Prostate gland (tissue), 2 donors: Measurements from ENCODE around the gene SLC38A8. TPM values are rescaled to one million over a fixed set of nuclear protein-coding genes. Genes with fewer than 3 reads are reported as not detected.

Source experiments
- DNase-seq: peaks from one replicate; pipeline ENCODE4 v3.0.0-alpha.2; 2019; ENCODE audit warnings: low spot score
- H3K27ac ChIP-seq, 2 donors: fragments of 200-600 bp; sonication (generic); 2 replicates each; pipeline ENCODE4 v1.5.1; 2017 to 2019
- H3K27me3 ChIP-seq: fragments of 200-600 bp; sonication (generic); replicated peaks from 2 replicates; pipeline ENCODE4 v1.5.1; 2019; ENCODE audit not compliant: insufficient read depth
- H3K36me3 ChIP-seq, 2 donors: fragments of 200-600 bp; sonication (generic); 1 replicate in 1 of 2; 2 replicates in 1 of 2; pipeline versions ENCODE4 v1.5.1 to v1.8.1; 2017 to 2019
- H3K4me1 ChIP-seq: fragments of 200-600 bp; sonication (generic); replicated peaks from 2 replicates; pipeline ENCODE4 v1.5.1; 2019
- H3K4me3 ChIP-seq, 2 donors: fragments of 200-600 bp; sonication (generic); 2 replicates each; pipeline ENCODE4 v1.5.1; 2017 to 2019
- H3K9me3 ChIP-seq: fragments of 200-600 bp; sonication (generic); 2 replicates; pipeline ENCODE4 v1.5.1; 2017
- POLR2A ChIP-seq: fragments of 450-650 bp; IDR thresholded peaks from one replicate; pipeline ENCODE4 v1.6.1; 2016; ENCODE audit warnings: antibody characterized with exemption, mild to moderate bottlenecking
- POLR2AphosphoS5 ChIP-seq: sonication (generic); formaldehyde crosslinking; IDR thresholded peaks from one replicate; pipeline ENCODE4 v1.6.1; 2017; ENCODE audit warnings: antibody characterized with exemption
- WGBS: methylation state at CpG from one replicate; pipeline ENCODE4 v1.1.5; 2018; 5-methylcytosine and 5-hydroxymethylcytosine counted together
- intact Hi-C: fragments of 100-400 bp; cut with DNase I; formaldehyde crosslinking; loops from one replicate; pipeline ENCODE4 v1.14.2; 2022
- total RNA-seq, 2 donors: library from RNA; depleted of rRNA; stranded (reverse); fragments of >200 nt; gene quantifications; one replicate each; pipeline ENCODE4 v1.1.0, GENCODE V29; 2016
- TF ChIP-seq, protein P1 (sequence below), 4 experiments: fragments of 200-600 bp in 2 of 4; fragments of 450-650 bp in 2 of 4; sonication (generic) in 2 of 4; IDR thresholded peaks; 1 replicate in 3 of 4; 2 replicates in 1 of 4; pipeline ENCODE4 v1.5.1; 2016 to 2019; ENCODE audit warnings: antibody characterized with exemption in 4 of 4, mild to moderate bottlenecking in 2 of 4, moderate library complexity in 2 of 4

The SLC38A8 gene
- total RNA-seq, 2 donors from 2014 or later: not detected

DNA sequence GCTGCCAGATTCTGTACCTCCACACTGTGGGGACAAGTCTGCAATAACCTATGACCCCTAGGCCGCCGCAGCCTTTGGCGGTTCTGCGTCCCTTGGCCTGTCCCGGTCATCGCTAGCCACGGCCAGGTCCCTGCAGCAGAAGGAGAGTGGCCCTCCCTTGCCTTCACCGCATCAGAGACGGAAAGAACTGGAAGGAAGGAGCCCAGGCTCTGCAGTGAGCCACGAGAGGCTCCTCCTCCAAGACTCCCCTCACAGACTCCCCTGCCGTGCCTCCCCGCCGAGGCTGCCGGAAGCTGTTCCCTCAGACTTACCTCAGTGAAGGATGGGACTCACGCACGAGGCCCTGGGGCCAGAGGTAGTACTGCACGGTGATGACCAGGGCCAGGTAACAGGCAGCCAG lies 11.0 kb downstream of the SLC38A8 start:
- no peaks in the 10 kb centered on the region for H3K27me3 ChIP-seq
- DNase-seq: no peak
- TF ChIP-seq, protein P1, sequence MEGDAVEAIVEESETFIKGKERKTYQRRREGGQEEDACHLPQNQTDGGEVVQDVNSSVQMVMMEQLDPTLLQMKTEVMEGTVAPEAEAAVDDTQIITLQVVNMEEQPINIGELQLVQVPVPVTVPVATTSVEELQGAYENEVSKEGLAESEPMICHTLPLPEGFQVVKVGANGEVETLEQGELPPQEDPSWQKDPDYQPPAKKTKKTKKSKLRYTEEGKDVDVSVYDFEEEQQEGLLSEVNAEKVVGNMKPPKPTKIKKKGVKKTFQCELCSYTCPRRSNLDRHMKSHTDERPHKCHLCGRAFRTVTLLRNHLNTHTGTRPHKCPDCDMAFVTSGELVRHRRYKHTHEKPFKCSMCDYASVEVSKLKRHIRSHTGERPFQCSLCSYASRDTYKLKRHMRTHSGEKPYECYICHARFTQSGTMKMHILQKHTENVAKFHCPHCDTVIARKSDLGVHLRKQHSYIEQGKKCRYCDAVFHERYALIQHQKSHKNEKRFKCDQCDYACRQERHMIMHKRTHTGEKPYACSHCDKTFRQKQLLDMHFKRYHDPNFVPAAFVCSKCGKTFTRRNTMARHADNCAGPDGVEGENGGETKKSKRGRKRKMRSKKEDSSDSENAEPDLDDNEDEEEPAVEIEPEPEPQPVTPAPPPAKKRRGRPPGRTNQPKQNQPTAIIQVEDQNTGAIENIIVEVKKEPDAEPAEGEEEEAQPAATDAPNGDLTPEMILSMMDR (IDR thresholded peaks at IDR 0.05): no peak
- TF ChIP-seq POLR2A: no peak
- TF ChIP-seq POLR2AphosphoS5: no peak
- no peaks in the 10 kb centered on the region for H3K4me1 ChIP-seq
- no peak overlapping the region for H3K27ac ChIP-seq
- no peak overlapping the region for H3K4me3 ChIP-seq
- WGBS: 85% methylated on average over 17 of the region's 17 CpGs
- H3K9me3 ChIP-seq: no peaks in the 10 kb centered on the region
- no peaks in the 10 kb centered on the region for H3K36me3 ChIP-seq
- intact Hi-C loops: no loop called here

DNA sequence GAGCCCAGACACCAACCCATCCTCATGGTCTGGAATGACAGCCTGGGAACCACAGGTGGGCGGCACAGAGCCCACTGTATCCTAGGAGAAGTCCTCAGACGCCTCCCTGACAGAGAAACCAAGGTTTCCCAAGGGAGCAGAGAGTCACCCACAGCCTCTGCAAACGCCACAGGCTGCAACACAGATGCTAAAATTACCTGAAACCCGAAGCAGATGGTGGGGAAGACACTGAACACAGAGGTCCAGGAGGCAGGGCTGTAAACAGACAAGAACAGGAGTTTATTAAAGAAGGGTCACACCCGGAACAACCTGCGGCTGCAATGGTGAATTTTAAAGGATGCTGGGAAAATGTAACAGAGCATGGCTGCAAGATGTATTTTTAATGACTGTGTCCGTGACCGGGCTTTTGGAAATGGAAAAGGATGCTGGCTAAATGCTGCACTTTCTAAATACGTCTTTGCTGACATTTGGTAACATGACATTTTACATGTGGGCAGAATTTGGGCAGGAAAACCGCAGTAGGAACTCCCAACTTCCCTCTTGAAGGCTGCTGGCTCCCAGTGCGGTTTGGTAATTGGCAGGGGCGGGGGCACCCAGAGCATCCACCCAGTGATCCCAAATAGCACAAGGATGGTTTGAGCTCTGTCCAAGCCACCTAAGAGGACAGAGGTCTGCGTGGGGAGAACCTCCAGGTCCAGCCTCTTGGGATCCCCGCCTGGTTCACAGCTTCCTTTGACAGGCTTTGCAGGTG lies 13.1 kb downstream of the SLC38A8 start:
- DNase-seq: no peak
- no peaks in the 10 kb centered on the region for H3K36me3 ChIP-seq
- H3K4me1 ChIP-seq: no peaks in the 10 kb centered on the region
- no peak overlapping the region for H3K27ac ChIP-seq
- H3K4me3 ChIP-seq: no peak overlapping the region
- H3K9me3 ChIP-seq: no peaks in the 10 kb centered on the region
- TF ChIP-seq POLR2A (no peak), POLR2AphosphoS5 (no peak)
- TF ChIP-seq, protein P1 (IDR thresholded peaks at IDR 0.05): no peak
- intact Hi-C loops: no loop called here
- H3K27me3 ChIP-seq: no peaks in the 10 kb centered on the region
- 79% methylated on average over 14 of the region's 14 CpGs for whole genome bisulfite sequencing

DNA sequence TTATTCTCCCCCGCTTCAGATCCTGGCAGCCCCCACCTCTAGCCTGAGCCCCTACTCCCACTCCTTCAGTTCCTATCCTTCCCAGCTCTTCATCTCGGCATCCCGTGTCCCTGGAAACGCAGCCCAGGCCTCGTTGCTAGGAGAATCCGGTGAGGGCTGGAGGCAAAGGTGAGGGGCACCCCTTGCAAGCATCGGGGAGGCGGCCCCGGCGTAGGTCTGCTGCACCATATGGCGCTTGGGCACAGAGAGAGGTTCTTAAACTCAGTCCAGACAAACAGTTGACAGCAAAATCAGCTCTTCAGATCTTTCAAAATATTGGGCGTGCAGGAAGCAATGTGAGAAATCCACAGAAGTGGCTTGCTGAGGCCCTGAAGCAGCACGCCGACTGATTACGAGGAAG lies 15.0 kb downstream of the SLC38A8 start:
- Histone ChIP-seq H3K27me3 (no peaks in the 10 kb centered on the region), H3K36me3 (no peaks in the 10 kb centered on the region), H3K9me3 (no peaks in the 10 kb centered on the region), H3K4me1 (no peaks in the 10 kb centered on the region), H3K27ac (no peak overlapping the region), H3K4me3 (no peak overlapping the region)
- WGBS: 75% methylated on average over 15 of the region's 15 CpGs
- intact Hi-C loops: no loop called here
- DNase-seq: no peak
- TF ChIP-seq POLR2A: no peak
- TF ChIP-seq, protein P1 (IDR thresholded peaks at IDR 0.05): no peak
- no peak for TF ChIP-seq POLR2AphosphoS5

DNA sequence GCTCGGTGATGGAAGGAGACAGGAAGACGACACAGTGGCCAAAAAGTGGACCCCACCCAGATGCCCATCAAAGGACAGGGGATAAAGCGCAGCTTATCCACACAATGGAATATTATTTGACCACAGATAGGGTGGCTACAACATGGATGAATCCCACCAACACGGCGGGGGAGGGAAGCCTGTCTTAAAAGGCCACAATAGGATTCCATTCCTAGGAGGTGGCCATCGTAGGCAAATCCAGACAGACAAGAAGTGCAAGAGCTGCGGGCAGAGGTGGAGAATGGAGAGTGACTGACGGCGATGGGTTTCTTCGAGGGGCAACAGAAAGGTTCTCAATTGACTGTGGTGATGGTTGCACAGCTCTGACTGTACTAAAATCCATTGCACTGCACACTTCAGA lies 16.0 kb downstream of the SLC38A8 start:
- no peak overlapping the region for H3K4me3 ChIP-seq
- 77% methylated on average over 10 of the region's 10 CpGs for whole genome bisulfite sequencing
- DNase-seq: no peak
- H3K36me3 ChIP-seq: no peaks in the 10 kb centered on the region
- no peaks in the 10 kb centered on the region for H3K9me3 ChIP-seq
- intact Hi-C loops: no loop called here
- H3K4me1 ChIP-seq: no peaks in the 10 kb centered on the region
- no peaks in the 10 kb centered on the region for H3K27me3 ChIP-seq
- TF ChIP-seq POLR2A (no peak), POLR2AphosphoS5 (no peak)
- TF ChIP-seq, protein P1 (IDR thresholded peaks at IDR 0.05): no peak
- no peak overlapping the region for H3K27ac ChIP-seq

DNA sequence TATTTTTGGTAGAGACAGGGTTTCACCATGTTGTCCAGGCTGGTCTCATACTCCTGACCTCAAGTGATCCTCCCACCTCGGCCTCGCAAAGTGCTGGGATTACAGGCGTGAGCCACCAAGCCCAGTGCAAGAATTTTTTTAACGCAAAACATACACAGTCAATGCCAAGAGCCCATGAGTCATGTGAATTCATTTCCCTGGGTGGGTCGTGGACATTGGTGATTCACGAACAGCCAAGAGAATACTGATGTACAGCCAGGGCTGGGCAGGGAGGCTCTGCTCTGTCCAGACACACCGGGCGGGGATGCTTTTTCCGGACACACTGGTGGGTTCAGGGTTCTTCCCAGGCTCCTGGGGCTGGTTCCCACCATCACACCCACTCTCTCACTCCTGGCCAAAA lies 17.7 kb downstream of the SLC38A8 start:
- Histone ChIP-seq H3K27me3 (no peaks in the 10 kb centered on the region), H3K9me3 (no peaks in the 10 kb centered on the region), H3K4me1 (no peaks in the 10 kb centered on the region), H3K36me3 (no peaks in the 10 kb centered on the region), H3K4me3 (no peak overlapping the region), H3K27ac (no peak overlapping the region)
- 63% methylated on average over 9 of the region's 9 CpGs for WGBS
- no peak for DNase-seq
- TF ChIP-seq POLR2A: no peak
- TF ChIP-seq, protein P1 (IDR thresholded peaks at IDR 0.05): no peak
- no peak for TF ChIP-seq POLR2AphosphoS5
- intact Hi-C loops: no loop called here
